Measurements from ENCODE around the gene SLIT2. TPM values are rescaled to one million over a fixed set of nuclear protein-coding genes. Genes with fewer than 3 reads are reported as not detected.

Gene SLIT2
- total RNA-seq, 1 donor from 2014 or later = 8.6 TPM

GRCh38 chr4:20262221-20262620 lies 10.5 kb downstream of the SLIT2 start:
- intact Hi-C loops (cut with DNase I) = no loop called here
- DNase-seq (ENCODE audit: low spot score) = no peak

GRCh38 chr4:20264688-20265087 lies 13.0 kb downstream of the SLIT2 start:
- intact Hi-C loops (cut with DNase I) = no loop called here
- no peak for DNase-seq (ENCODE audit: low spot score)

- DNase-seq (ENCODE audit: low spot score) = no peak
- intact Hi-C loops (cut with DNase I) = no loop called here
These were observed 14.0 kb downstream of the SLIT2 start for GRCh38 chr4:20265726-20266125.

GRCh38 chr4:20266215-20267082 lies 14.7 kb downstream of the SLIT2 start:
- intact Hi-C loops (cut with DNase I) = no loop called here
- no peak for DNase-seq (ENCODE audit: low spot score)

DNA sequence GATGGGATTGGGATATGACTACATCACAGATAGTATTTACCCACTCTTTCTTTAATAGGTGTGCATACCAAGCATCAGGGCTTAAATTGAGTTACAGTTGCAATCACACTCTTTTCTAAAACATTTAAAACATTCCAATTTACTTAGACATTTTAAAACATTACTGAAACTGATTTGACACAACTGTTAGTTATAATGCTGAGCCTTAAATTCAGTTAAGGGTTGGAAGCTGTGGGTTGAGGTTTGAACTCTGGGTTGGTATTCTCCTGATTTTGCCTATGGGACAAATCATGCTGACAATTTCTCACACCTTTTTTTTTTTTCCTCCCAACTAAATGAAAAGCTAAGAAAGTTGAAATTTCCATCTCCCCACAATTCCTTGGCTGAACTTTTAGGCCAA lies 16.3 kb downstream of the SLIT2 start:
- intact Hi-C loops (cut with DNase I) = no loop called here
- DNase-seq (ENCODE audit: low spot score) = no peak

GRCh38 chr4:20269320-20269719 lies 17.6 kb downstream of the SLIT2 start:
- DNase-seq (ENCODE audit: low spot score) = no peak
- intact Hi-C loops (cut with DNase I) = no loop called here

GRCh38 chr4:20271950-20272349 lies 20.2 kb downstream of the SLIT2 start:
- no peak for DNase-seq (ENCODE audit: low spot score)
- intact Hi-C loops (cut with DNase I) = no loop called here

DNA sequence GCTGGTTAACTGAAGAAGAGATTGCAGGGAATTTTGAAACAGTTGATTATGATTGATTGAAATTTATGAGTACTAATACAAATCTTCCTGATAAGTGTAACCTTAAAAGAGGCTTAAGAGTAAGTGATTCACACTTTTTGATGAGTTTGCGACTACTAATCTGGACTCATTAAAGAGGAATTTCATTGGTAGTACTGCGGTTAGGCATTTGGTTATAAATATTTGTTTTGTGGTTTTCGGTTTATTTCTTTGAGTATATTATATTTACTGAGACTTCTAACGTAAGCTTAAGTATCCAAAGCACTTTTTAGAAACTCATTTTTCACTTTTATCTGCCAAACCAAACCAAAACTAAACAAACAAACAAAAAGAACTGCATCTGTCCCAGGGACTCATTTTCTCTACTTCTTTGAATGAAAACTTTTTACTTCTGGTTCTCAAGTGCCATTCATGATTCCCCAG lies 20.7 kb downstream of the SLIT2 start:
- intact Hi-C loops (cut with DNase I) = no loop called here
- DNase-seq (ENCODE audit: low spot score) = no peak

DNA sequence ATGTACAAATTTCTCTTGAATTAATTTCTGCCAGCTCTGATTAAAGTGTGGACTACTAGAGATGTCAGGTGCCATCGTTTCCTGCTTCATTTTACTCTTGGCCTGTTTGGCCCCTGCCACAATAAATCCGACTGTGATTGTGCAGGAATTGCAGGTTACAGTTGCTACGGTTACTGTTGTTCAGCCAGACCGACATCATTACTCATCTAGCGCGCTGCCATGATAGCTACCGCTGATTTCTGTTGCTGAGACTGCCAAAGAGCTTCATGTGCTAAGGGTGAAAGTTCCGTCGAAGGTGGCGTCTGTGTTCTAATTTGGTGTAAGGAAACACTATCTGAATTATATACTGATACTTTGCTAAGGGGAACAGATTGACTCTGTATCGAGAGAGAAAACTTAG lies 22.1 kb downstream of the SLIT2 start:
- intact Hi-C loops (cut with DNase I) = no loop called here
- no peak for DNase-seq (ENCODE audit: low spot score)

GRCh38 chr4:20276848-20277247 lies 25.1 kb downstream of the SLIT2 start:
- DNase-seq (ENCODE audit: low spot score) = no peak
- intact Hi-C loops (cut with DNase I) = no loop called here

DNA sequence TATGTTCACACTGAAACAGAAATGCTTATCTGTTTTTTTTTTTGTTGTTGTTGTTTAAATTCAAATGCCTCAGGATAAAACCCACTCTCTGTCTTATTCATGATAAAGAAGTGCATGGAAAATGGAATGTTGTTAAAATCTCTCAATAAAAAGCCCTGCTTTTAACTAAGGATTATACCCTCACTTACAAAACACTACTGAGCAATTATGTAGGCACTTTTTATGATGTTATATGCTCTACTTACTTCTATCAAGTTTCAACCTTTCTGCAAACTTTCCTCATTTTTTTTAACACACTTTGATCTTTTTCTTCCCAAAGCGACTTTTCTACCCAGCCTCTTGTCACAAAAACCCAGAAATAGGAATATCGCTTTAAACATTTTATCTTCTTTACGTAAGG lies 26.5 kb downstream of the SLIT2 start:
- intact Hi-C loops (cut with DNase I) = no loop called here
- no peak for DNase-seq (ENCODE audit: low spot score)

GRCh38 chr4:20279381-20279780 lies 27.7 kb downstream of the SLIT2 start:
- intact Hi-C loops (cut with DNase I) = no loop called here
- DNase-seq (ENCODE audit: low spot score) = no peak

GRCh38 chr4:20281453-20281852 lies 29.7 kb downstream of the SLIT2 start:
- DNase-seq (ENCODE audit: low spot score) = no peak
- intact Hi-C loops (cut with DNase I) = no loop called here

DNA sequence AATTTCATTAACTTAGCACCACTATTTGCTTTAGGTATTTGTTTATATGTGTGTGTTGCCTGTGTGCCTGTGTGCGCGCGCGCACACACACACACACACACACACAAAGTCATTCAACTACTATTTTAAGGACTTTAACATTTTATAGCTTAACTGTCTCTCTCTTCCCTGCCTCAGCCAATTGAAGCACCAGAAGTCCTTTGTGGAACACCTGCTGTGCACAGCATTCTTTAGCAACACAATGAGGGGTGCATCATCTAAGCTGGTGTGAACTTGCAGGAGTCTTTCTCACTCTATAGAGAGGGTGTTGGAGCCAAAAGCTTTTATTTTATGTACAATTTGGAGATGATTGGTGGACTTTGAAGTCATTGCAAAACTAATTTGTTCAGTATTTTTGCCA lies 31.3 kb downstream of the SLIT2 start:
- intact Hi-C loops (cut with DNase I) = no loop called here
- no peak for DNase-seq (ENCODE audit: low spot score)

DNA sequence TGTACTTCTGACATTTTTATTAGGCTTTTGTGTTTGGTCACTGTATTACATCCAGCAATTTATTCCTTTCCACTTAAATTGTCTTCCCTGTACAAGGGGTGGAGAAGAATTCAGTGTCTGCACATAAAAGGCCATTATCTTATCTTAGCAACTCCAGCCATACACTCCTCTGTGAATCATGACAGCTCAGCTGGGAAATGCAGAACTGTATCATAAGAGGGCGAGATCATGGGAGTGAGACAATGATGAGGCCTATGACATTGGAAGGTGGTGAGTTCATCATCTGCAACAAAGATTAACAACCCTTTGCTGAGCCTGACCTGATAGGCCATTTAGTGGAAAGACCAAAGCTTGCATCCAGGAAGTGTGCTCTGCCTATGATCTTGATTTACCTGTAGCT lies 33.3 kb downstream of the SLIT2 start:
- no peak for DNase-seq (ENCODE audit: low spot score)
- intact Hi-C loops (cut with DNase I) = no loop called here

DNA sequence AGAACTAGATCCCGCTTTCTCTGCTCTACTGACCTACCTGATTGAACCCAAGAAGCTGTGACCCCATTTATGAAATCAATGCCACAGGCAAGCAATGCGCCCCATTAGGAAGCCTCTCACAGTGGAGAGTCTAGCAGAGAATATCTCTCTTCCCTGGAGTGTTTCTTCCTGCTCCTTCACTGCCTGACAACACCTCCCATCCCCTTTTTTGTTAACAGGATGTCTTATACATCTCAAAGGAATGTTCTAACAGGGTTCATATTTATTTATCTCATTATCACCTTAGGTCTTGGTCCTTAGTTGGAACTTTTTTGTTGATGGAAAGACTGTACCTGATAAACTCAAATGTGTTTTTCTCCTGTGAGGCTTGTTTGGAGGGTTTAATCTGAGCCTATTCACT lies 35.5 kb downstream of the SLIT2 start:
- no peak for DNase-seq (ENCODE audit: low spot score)
- intact Hi-C loops (cut with DNase I) = no loop called here

- intact Hi-C loops (cut with DNase I) = no loop called here
- no peak for DNase-seq (ENCODE audit: low spot score)
These were observed 36.4 kb downstream of the SLIT2 start for GRCh38 chr4:20288047-20288650.

DNA sequence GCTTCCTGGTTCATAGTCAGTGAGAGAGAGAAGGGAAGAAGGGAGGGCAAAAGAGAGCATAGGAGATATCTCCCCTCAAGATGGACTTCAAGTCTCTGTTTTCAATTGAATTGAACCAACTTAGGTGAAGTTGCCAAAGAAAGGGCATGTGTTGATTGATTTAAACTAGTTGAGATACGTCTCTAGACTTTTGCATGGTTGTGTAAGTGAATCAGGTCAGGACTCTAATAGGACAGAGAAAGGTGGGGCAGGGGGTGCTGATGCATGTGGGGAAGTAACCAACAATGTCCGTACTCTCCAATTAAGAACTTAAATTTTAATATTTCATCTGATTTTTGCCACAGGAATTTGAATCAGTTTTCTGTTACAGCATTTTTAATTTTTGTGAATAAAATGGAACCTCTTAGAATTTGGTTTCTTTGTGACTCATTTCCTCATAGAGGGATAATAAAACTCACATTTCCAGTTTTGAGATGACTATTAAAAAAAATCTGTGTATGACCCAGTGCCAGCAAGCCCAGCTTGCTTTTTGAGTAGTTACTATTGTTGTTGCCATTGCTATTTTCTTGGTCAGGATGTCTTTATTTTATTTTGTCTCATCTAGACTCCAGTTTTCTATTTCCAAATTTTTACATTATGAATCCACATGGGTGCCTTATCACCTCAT lies 37.3 kb downstream of the SLIT2 start:
- intact Hi-C loops (cut with DNase I) = no loop called here
- DNase-seq (ENCODE audit: low spot score) = no peak

DNA sequence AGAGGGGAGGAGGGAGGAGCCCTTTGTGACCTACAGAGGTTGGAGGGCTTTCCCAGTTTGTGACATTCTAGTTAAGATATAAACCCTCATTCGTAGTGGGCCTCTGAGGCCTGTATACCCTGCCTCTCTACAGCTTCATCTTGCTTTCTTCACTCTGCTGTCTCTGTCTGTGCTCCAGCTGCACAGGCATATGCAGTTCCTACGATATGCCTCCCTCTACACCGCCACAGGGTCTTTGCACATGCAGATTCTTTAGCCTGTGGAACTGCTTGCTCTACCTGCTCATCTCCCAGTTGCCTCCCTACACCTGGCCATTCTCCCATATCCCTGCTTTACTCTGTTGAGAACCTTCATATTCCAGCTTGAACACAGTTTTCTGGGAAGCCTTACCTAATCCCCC lies 38.1 kb downstream of the SLIT2 start:
- intact Hi-C loops (cut with DNase I) = loop anchor here (10.0 kb wide), 1 partner anchor 255 kb away; no protein-coding TSS in a partner anchor
- DNase-seq (ENCODE audit: low spot score) = no peak

GRCh38 chr4:20292739-20293138 lies 41.0 kb downstream of the SLIT2 start:
- intact Hi-C loops (cut with DNase I) = loop anchor here (10.0 kb wide), 1 partner anchor 252 kb away; no protein-coding TSS in a partner anchor
- DNase-seq (ENCODE audit: low spot score) = no peak

DNA sequence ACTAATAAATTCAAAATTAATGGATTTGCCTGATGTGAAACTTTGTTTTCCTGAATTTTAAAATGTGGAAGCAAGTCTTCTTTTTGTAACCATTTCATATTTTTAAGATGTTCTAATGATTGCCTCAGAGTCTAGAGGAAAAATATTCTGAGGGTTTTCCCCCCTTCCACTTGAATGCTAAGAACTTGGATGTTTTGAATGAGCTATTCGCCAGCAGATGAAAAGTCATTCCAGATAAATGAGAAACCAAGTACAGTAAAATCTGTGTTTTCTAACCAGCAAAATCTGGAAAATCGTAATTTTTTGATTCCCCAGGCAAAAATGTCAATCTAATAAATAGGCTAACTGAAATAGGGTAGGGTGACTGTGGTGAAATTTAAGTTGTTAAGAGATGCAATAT lies 45.6 kb downstream of the SLIT2 start:
- intact Hi-C loops (cut with DNase I) = loop anchor here (10.0 kb wide), 1 partner anchor 248 kb away; no protein-coding TSS in a partner anchor

More for the DNA sequence above, 45.6 kb downstream of the SLIT2 start:
- DNase-seq (ENCODE audit: low spot score) = no peak

Data from cardiac septum (tissue), 1 donor.